H7 (cell line): Measurements from ENCODE around the gene ABHD13. TPM values are rescaled to one million over a fixed set of nuclear protein-coding genes. Genes with fewer than 3 reads are reported as not detected.
"Not testable (repeated sequence)": the region's sequence is repeated elsewhere in the genome, so short reads cannot be mapped to it uniquely, and the experiment has no call there.

ENCODE experiments used
- DNase-seq: peaks from one replicate; pipeline ENCODE4 v3.0.0; 2012
- H3K27me3 ChIP-seq: 2 replicates; pipeline ENCODE4 v1.6.0; 2011; ENCODE audit warnings: mild to moderate bottlenecking, low read length; ENCODE audit not compliant: control insufficient read depth, insufficient read depth
- H3K36me3 ChIP-seq: replicated peaks from 2 replicates; pipeline ENCODE4 v1.5.1; 2011; ENCODE audit warnings: low read length; ENCODE audit not compliant: control insufficient read depth, insufficient read depth
- H3K4me3 ChIP-seq: 2 replicates; pipeline ENCODE4 v1.5.1; 2011; ENCODE audit warnings: low read depth, mild to moderate bottlenecking, control low read depth, low read length, moderate library complexity; ENCODE audit not compliant: insufficient read depth
- total RNA-seq: library from RNA; depleted of rRNA; stranded (reverse); fragments of >200 nt; shearing (Covaris generic); gene quantifications from 2 replicates; pipeline ENCODE4 v1.2.3, GENCODE V29; 2014

The ABHD13 gene
- total RNA-seq, 1 experiment from 2014 or later: 4.1 TPM

- no peak overlapping the region for H3K4me3 ChIP-seq
- no peaks in the 10 kb centered on the region for H3K27me3 ChIP-seq
- DNase-seq: no peak
- H3K36me3 ChIP-seq: no peaks in the 10 kb centered on the region
Measured at GRCh38 chr13:108263621-108264355, 45.6 kb downstream of the ABHD13 start.

- Histone ChIP-seq H3K4me3 (no peak overlapping the region), H3K27me3 (no peaks in the 10 kb centered on the region), H3K36me3 (no peaks in the 10 kb centered on the region)
- DNase-seq: no peak
Measured at GRCh38 chr13:108266321-108266990, 48.3 kb downstream of the ABHD13 start.

GRCh38 chr13:108267347-108267746, 49.2 kb downstream of the ABHD13 start:
- no peak for DNase-seq
- H3K36me3 ChIP-seq: no peaks in the 10 kb centered on the region
- no peak overlapping the region for H3K4me3 ChIP-seq
- H3K27me3 ChIP-seq: no peaks in the 10 kb centered on the region

GRCh38 chr13:108267855-108268254, 49.7 kb downstream of the ABHD13 start:
- not testable (repeated sequence) for H3K4me3 ChIP-seq, H3K27me3 ChIP-seq, H3K36me3 ChIP-seq, DNase-seq

- Histone ChIP-seq H3K27me3 (no peaks in the 10 kb centered on the region), H3K36me3 (no peaks in the 10 kb centered on the region), H3K4me3 (no peak overlapping the region)
- DNase-seq: no peak
Measured at GRCh38 chr13:108268466-108269112, 50.4 kb downstream of the ABHD13 start.

GRCh38 chr13:108269601-108270328, 51.6 kb downstream of the ABHD13 start, which contains the start of gene TNFSF13B:
TNFSF13B (plus strand) TSS chr13:108269718; CDS start chr13:108269896, 178 bp downstream.
- no peaks in the 10 kb centered on the region for H3K36me3 ChIP-seq
- H3K27me3 ChIP-seq: no peaks in the 10 kb centered on the region
- peak; percentile 46 for DNase-seq
- no peak within 1 kb of the TSS for H3K4me3 ChIP-seq

- Histone ChIP-seq H3K36me3 (no peaks in the 10 kb centered on the region), H3K27me3 (no peaks in the 10 kb centered on the region), H3K4me3 (no peak overlapping the region)
- no peak for DNase-seq
Measured at GRCh38 chr13:108270442-108270841, 52.2 kb downstream of the ABHD13 start.

- no peaks in the 10 kb centered on the region for H3K27me3 ChIP-seq
Measured at GRCh38 chr13:108272333-108272732, 54.1 kb downstream of the ABHD13 start.

GRCh38 chr13:108273429-108274118, 55.4 kb downstream of the ABHD13 start:
- no peak overlapping the region for H3K4me3 ChIP-seq
- H3K27me3 ChIP-seq: no peaks in the 10 kb centered on the region
- no peak for DNase-seq
- no peaks in the 10 kb centered on the region for H3K36me3 ChIP-seq

More at GRCh38 chr13:108272333-108272732, 54.1 kb downstream of the ABHD13 start:
- Histone ChIP-seq H3K36me3 (no peaks in the 10 kb centered on the region), H3K4me3 (no peak overlapping the region)
- no peak for DNase-seq

GRCh38 chr13:108274718-108275117, 56.5 kb downstream of the ABHD13 start:
- no peak for DNase-seq
- no peaks in the 10 kb centered on the region for H3K36me3 ChIP-seq
- H3K4me3 ChIP-seq: no peak overlapping the region
- no peaks in the 10 kb centered on the region for H3K27me3 ChIP-seq

- no peaks in the 10 kb centered on the region for H3K36me3 ChIP-seq
- no peak overlapping the region for H3K4me3 ChIP-seq
- no peaks in the 10 kb centered on the region for H3K27me3 ChIP-seq
- no peak for DNase-seq
Measured at GRCh38 chr13:108276060-108276459, 57.9 kb downstream of the ABHD13 start.

GRCh38 chr13:108278466-108278865, 60.3 kb downstream of the ABHD13 start:
- Histone ChIP-seq H3K27me3 (no peaks in the 10 kb centered on the region), H3K4me3 (no peak overlapping the region), H3K36me3 (no peaks in the 10 kb centered on the region)
- no peak for DNase-seq

GRCh38 chr13:108281901-108282300, 63.7 kb downstream of the ABHD13 start:
- Histone ChIP-seq H3K36me3 (no peaks in the 10 kb centered on the region), H3K4me3 (no peak overlapping the region), H3K27me3 (no peaks in the 10 kb centered on the region)
- DNase-seq: no peak

GRCh38 chr13:108283110-108283509, 64.9 kb downstream of the ABHD13 start:
- H3K36me3 ChIP-seq: no peaks in the 10 kb centered on the region
- H3K27me3 ChIP-seq: no peaks in the 10 kb centered on the region
- H3K4me3 ChIP-seq: no peak overlapping the region
- DNase-seq: no peak
